DLD1 (cell line): Measurements from ENCODE around the gene DAPK2.
"Not testable (repeated sequence)": the region's sequence is repeated elsewhere in the genome, so short reads cannot be mapped to it uniquely, and the experiment has no call there.

Experiments used
- in situ Hi-C: cut with HindIII; loops from 2 replicates; pipeline ENCODE4 v1.10.0; 2017; ENCODE audit warnings: low sequenced_read_pairs

The DAPK2 gene

DNA sequence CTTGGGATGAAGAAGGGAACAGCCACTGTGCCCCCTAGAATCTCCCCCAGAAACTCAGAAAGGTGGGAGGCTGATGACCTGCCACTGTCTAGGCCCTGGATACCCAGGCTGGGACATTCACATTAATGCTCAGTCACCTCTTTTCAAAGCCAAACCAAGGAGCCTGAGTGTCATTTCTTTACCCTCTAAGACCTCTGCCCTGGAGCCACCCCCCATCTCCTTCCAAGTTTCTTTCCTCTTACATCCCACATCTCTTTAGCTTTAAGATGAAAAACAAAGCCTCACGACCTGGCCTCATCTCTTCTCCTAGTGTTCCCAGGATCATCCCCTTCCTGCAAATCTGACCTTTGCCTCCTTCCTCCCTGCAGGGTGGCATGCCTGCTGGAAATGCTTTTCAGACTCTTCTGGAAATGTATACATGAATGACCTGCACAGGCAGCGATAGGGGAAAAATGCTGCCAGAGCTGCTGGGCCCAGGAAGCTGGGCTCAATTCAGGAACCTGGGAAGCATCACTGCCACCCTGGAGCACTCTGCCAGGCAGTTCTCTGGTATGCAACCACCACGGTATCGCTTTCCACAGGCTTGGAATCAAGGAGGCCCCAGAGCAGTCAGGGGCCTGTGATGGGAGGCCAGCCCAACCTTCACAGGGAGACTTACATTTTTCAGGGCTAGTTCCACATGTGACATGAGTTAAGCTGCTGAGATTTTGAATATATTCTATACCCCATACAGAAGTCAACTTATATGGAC, 67.6 kb downstream of the DAPK2 start:
- in situ Hi-C loops: no loop called here

- in situ Hi-C loops: no loop called here
Observed at GRCh38 chr15:63977119-63977518, 69.2 kb downstream of the DAPK2 start.

- in situ Hi-C loops: no loop called here
Observed at GRCh38 chr15:63974021-63974420, 72.3 kb downstream of the DAPK2 start.

DNA sequence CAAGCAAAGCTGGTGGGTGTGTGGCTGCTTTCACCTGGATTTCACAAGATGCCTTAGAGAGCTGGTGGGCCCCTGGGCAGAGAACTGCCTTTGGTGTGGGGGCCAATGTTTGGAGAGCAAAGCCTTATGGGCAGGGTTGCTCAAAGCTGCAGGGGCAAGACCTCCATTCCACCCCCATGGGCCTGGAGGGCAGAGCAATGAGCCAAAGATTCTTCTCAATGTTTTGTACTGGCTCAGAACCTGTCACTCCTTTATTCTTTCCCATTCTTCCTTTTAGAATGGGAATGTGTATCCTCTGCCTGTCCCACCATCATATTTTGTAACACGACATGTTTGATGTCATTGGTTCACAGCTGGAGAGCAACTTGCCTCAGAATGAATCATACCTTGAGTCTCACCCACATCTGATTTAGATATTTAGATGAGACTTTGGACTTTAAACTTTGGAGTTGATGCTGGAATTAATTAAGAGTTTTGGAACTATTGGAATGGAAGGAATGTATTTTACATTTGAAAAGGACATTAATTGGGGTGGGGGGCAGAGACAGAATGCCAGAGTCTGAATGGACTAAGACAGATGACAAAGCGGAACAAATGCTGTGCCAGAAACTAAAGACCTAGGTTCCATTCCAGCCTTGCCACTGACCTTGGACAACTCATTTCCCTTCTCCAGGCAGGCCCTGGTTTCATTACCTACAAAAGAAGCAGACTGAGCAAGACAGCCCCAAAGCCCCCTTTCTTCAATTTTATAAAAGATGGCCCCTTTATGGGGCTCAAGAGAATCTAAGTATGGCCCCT, 72.9 kb downstream of the DAPK2 start:
- in situ Hi-C loops: no loop called here

DNA sequence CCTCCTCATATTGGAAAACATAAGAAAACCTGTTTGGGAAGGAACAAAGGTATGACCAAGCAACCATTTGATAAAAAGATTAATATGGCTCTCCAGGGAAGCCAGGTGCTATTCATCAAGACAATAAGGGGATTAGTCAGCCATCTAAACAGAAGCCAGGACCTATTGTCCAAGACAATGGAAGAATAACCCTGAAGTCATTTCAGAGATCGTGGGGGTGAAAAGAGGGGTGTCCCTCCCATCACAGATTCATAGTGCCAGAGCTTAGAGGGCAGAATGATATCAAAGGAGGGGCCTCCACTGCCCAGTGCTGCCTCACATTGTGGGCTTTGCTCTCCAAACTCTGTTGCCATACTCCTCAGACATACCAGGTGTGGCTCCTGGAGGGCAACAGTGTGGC, 73.5 kb downstream of the DAPK2 start:
- in situ Hi-C loops: no loop called here

DNA sequence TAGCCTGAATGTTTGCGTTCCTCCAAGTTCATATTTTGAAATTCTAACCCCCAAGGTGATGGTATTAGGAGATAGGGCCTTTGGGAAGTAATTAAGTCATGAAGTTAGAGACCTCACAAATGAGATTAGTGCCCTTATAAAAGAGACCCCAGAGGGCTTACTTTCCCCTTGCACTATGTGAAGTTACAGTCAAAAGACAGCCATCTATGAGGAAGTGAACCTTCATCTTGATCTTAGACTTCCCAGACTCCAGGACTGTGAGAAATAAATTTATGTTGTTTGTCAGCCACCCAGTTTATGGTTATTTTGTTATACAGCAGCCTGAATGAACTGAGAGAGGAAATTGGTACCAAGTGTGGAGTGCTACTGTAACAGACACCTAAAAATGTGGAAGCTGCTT, 74.4 kb downstream of the DAPK2 start:
- in situ Hi-C loops: no loop called here

- in situ Hi-C loops: no loop called here
Observed at GRCh38 chr15:63971427-63971805, 74.9 kb downstream of the DAPK2 start.

GRCh38 chr15:63970621-63971426, 75.5 kb downstream of the DAPK2 start:
- in situ Hi-C loops: no loop called here

DNA sequence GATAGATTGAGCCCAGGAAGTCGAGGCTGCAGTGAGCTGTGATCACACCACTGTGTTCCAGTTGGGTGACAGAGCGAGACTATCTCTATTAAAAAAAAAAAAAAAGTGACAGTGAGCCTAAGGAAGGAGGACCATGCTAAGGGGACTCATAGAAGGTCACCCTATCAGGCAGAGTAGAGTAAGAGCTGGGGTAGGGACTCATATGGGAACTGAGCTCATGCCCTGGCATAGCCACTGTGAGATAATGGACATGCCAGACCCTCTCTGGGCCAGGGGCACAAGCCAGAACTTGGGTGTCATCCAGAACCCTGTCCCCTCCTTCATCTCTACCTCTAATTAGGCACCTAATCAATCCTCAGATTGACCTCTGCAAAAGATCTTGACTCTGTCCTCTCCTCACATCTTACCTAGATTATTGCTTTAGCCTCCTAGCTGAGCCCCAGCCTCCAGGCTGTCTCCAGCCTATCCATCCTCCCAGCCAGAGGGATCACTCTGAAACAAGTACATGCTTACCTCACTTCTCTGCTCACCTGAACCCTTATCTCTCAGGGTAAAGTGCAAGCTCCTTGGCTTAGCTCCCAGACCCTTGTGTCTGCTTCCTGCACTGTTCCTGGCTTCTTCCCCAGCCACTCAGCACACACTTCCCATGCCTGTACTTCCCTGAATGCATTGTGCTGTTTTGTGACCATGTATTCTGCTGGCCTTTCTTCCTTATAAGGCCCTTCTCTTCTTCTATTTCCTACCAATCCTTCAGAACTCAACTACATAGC, 76.4 kb downstream of the DAPK2 start:
- in situ Hi-C loops: no loop called here

GRCh38 chr15:63968700-63969099, 77.6 kb downstream of the DAPK2 start:
- in situ Hi-C loops: no loop called here

- in situ Hi-C loops: no loop called here
Observed at GRCh38 chr15:63968122-63968524, 78.2 kb downstream of the DAPK2 start.

DNA sequence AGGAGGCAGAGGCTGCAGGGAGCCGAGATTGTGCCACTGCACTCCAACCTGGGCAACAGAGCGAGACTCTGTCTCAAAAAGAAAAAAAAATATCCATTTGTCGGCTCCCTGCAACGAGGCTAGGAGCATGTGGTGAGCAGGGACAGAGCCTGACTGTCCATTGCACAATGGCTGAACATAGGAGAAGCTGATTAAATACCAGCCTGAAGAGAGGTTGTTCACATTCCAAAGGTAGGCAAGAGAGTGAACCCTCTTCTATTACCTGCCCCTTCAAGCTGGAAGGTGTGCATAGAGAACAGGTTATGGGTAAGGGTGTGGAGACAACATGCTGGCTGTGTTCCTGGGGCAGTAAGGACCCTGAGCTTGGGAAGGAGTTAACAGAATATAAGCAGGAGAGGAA, 78.7 kb downstream of the DAPK2 start:
- in situ Hi-C loops: no loop called here

- in situ Hi-C loops: not testable (repeated sequence)
Observed at GRCh38 chr15:63962947-63963721, 83.2 kb downstream of the DAPK2 start.

DNA sequence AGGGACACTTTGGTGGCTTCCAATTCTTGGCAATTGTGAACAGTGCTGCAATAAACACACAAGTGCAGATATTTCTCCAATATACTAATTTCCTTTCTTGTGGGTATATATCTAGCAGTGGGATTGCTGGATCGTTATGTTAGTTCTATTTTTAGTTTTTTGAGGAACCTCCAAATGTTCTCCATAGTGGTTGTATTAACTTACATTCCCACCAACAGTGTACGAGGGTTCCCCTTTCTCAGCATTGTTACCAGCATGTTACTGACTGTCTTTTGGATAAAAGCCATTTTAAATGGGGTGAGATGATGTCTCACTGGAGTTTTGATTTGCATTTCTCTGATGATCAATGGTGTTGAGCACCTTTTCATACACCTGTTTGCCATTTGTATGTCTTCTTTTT, 92.8 kb downstream of the DAPK2 start:
- in situ Hi-C loops: no loop called here

- in situ Hi-C loops: no loop called here
Observed at GRCh38 chr15:63950911-63951481, 95.3 kb downstream of the DAPK2 start.

- in situ Hi-C loops: no loop called here
Observed at GRCh38 chr15:63948971-63949370, 97.3 kb downstream of the DAPK2 start.

DNA sequence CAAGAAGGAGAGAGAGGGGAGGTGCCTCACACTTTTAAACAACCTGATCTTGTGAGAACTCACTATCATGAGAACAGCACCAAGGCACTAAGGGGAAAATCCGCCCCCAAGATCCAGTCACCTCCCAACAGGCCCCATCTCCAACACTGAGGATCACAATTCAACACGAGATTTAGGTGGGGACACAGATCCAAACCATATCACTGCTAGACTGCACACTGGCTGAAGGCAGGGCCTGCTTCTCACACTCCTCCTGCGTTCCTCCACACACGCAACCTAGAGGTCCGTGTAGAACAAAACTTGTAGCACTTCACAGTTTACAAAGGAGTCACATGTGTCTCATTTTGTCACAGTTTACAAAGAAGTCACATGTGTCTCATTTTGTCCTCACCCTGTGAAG, 97.8 kb downstream of the DAPK2 start:
- in situ Hi-C loops: no loop called here

DNA sequence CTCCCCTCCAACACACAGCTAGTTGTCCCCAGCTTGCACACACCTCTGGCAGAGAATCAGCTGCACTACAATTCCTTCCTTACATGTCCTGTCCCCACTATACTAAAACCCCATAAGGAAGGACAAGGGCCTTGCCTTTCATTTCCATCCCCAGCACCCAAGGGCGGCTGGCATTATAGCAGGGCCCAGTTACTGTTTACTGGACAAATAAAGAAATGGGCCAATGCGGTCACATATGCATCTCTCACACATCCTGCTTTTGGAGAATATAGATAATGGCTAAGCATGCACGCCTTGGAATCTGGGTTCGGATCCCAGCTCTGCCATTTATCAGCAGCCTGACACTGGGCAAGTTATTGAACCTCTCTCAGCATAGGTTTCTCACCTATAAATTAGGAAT, 99.1 kb downstream of the DAPK2 start:
- in situ Hi-C loops: no loop called here

- in situ Hi-C loops: no loop called here
Observed at GRCh38 chr15:63946524-63947065, 99.7 kb downstream of the DAPK2 start.
